Measurements from ENCODE around the gene EYS.
A peak's percentile ranks its signal among the peaks of the same experiment; 100 is the strongest.

The EYS gene

GRCh38 chr6:64520050-64520449 lies 1187.0 kb downstream of the EYS start:
- no peak overlapping the region for H3K4me2 ChIP-seq (ENCODE audit: low read length, poor library complexity, severe bottlenecking)
- no peak overlapping the region for H2AK5ac ChIP-seq (ENCODE audit: low read length, severe bottlenecking)
- H3K9me3 ChIP-seq (ENCODE audit: control insufficient read depth, low read length): no peaks in the 10 kb centered on the region
- H4K91ac ChIP-seq (ENCODE audit: low read length): no peak overlapping the region
- H3K27me3 ChIP-seq (ENCODE audit: control insufficient read depth in 1 of 2, insufficient read depth in 1 of 2, low read length in 2 of 2): no peaks in the 10 kb centered on the region
- H3K23ac ChIP-seq (ENCODE audit: low read length in 2 of 2): no peak overlapping the region
- no peak overlapping the region for H2BK15ac ChIP-seq (ENCODE audit: low read depth, poor library complexity, severe bottlenecking)
- no peak overlapping the region for H2BK12ac ChIP-seq (ENCODE audit: low read length in 2 of 2)
- no peaks in the 10 kb centered on the region for H3K4me1 ChIP-seq (ENCODE audit: control insufficient read depth, insufficient read depth, low read depth, low read length)
- H3K18ac ChIP-seq (ENCODE audit: low read depth in 1 of 2, low read length in 2 of 2): peak overlapping the region in 1 of 2 experiments; percentile 52
- peak overlapping the region; percentile 17 for H3K9ac ChIP-seq (ENCODE audit: low read length)
- H3K27ac ChIP-seq (ENCODE audit: low read length, poor library complexity, severe bottlenecking): peak overlapping the region; percentile 97
- H2BK5ac ChIP-seq (ENCODE audit: low read depth, low read length, poor library complexity, severe bottlenecking): no peak overlapping the region
- peak; percentile 95 for DNase-seq
- no peaks in the 10 kb centered on the region for H3K79me1 ChIP-seq (replicated peaks; ENCODE audit: low read length, poor library complexity, severe bottlenecking)
- H3K14ac ChIP-seq (ENCODE audit: low read length in 2 of 2): no peak overlapping the region
- H4K8ac ChIP-seq (ENCODE audit: low read length): no peak overlapping the region
- no peaks in the 10 kb centered on the region for H3K36me3 ChIP-seq (ENCODE audit: control insufficient read depth in 1 of 2, insufficient read depth in 2 of 2, low read depth in 1 of 2, low read length in 2 of 2)
- no peak overlapping the region for H2AFZ ChIP-seq (ENCODE audit: low read depth, low read length)
- no peak overlapping the region for H3K4ac ChIP-seq (ENCODE audit: low read depth in 1 of 2, low read length in 2 of 2)
- H3K4me3 ChIP-seq (ENCODE audit: insufficient read depth in 1 of 2, low read depth in 1 of 2, low read length in 2 of 2): no peak overlapping the region
- no peak overlapping the region for H2BK120ac ChIP-seq (ENCODE audit: low read depth, low read length)

- Histone ChIP-seq H3K4me1 (ENCODE audit: control insufficient read depth, insufficient read depth, low read depth, low read length) (no peaks in the 10 kb centered on the region), H2BK15ac (ENCODE audit: low read depth, poor library complexity, severe bottlenecking) (no peak overlapping the region), H3K27me3 (ENCODE audit: control insufficient read depth in 1 of 2, insufficient read depth in 1 of 2, low read length in 2 of 2) (no peaks in the 10 kb centered on the region), H2AK5ac (ENCODE audit: low read length, severe bottlenecking) (no peak overlapping the region), H2BK5ac (ENCODE audit: low read depth, low read length, poor library complexity, severe bottlenecking) (no peak overlapping the region), H4K8ac (ENCODE audit: low read length) (no peak overlapping the region), H3K23ac (ENCODE audit: low read length in 2 of 2) (no peak overlapping the region), H3K79me1 (replicated peaks; ENCODE audit: low read length, poor library complexity, severe bottlenecking) (no peaks in the 10 kb centered on the region), H2BK120ac (ENCODE audit: low read depth, low read length) (no peak overlapping the region), H3K4ac (ENCODE audit: low read depth in 1 of 2, low read length in 2 of 2) (no peak overlapping the region), H3K4me3 (ENCODE audit: insufficient read depth in 1 of 2, low read depth in 1 of 2, low read length in 2 of 2) (no peak overlapping the region), H4K91ac (ENCODE audit: low read length) (no peak overlapping the region), H2BK12ac (ENCODE audit: low read length in 2 of 2) (no peak overlapping the region), H3K9me3 (ENCODE audit: control insufficient read depth, low read length) (no peaks in the 10 kb centered on the region), H3K9ac (ENCODE audit: low read length) (no peak overlapping the region), H3K18ac (ENCODE audit: low read depth in 1 of 2, low read length in 2 of 2) (no peak overlapping the region), H3K27ac (ENCODE audit: low read length, poor library complexity, severe bottlenecking) (no peak overlapping the region), H3K14ac (ENCODE audit: low read length in 2 of 2) (no peak overlapping the region), H3K4me2 (ENCODE audit: low read length, poor library complexity, severe bottlenecking) (no peak overlapping the region), H3K36me3 (ENCODE audit: control insufficient read depth in 1 of 2, insufficient read depth in 2 of 2, low read depth in 1 of 2, low read length in 2 of 2) (no peaks in the 10 kb centered on the region), H2AFZ (ENCODE audit: low read depth, low read length) (no peak overlapping the region)
- no peak for DNase-seq
- no CpG with 5 or more reads among the region's 1 CpG for WGBS
Measured at GRCh38 chr6:64516393-64516792, 1190.6 kb downstream of the EYS start.

- Histone ChIP-seq H3K9ac (ENCODE audit: low read length) (no peak overlapping the region), H3K27me3 (ENCODE audit: control insufficient read depth in 1 of 2, insufficient read depth in 1 of 2, low read length in 2 of 2) (no peaks in the 10 kb centered on the region), H3K4me1 (ENCODE audit: control insufficient read depth, insufficient read depth, low read depth, low read length) (no peaks in the 10 kb centered on the region), H2BK15ac (ENCODE audit: low read depth, poor library complexity, severe bottlenecking) (no peak overlapping the region), H3K9me3 (ENCODE audit: control insufficient read depth, low read length) (no peaks in the 10 kb centered on the region), H2AFZ (ENCODE audit: low read depth, low read length) (no peak overlapping the region), H2BK120ac (ENCODE audit: low read depth, low read length) (no peak overlapping the region), H3K18ac (ENCODE audit: low read depth in 1 of 2, low read length in 2 of 2) (no peak overlapping the region), H4K91ac (ENCODE audit: low read length) (no peak overlapping the region), H2BK5ac (ENCODE audit: low read depth, low read length, poor library complexity, severe bottlenecking) (no peak overlapping the region), H3K79me1 (replicated peaks; ENCODE audit: low read length, poor library complexity, severe bottlenecking) (no peaks in the 10 kb centered on the region), H3K4me3 (ENCODE audit: insufficient read depth in 1 of 2, low read depth in 1 of 2, low read length in 2 of 2) (no peak overlapping the region), H3K4ac (ENCODE audit: low read depth in 1 of 2, low read length in 2 of 2) (no peak overlapping the region), H3K23ac (ENCODE audit: low read length in 2 of 2) (no peak overlapping the region), H3K14ac (ENCODE audit: low read length in 2 of 2) (no peak overlapping the region), H3K36me3 (ENCODE audit: control insufficient read depth in 1 of 2, insufficient read depth in 2 of 2, low read depth in 1 of 2, low read length in 2 of 2) (no peaks in the 10 kb centered on the region), H3K4me2 (ENCODE audit: low read length, poor library complexity, severe bottlenecking) (no peak overlapping the region), H4K8ac (ENCODE audit: low read length) (no peak overlapping the region), H3K27ac (ENCODE audit: low read length, poor library complexity, severe bottlenecking) (no peak overlapping the region), H2AK5ac (ENCODE audit: low read length, severe bottlenecking) (no peak overlapping the region), H2BK12ac (ENCODE audit: low read length in 2 of 2) (no peak overlapping the region)
- no peak for DNase-seq
- WGBS: 93% methylated on average over 2 of the region's 3 CpGs
Measured at GRCh38 chr6:64507661-64508060, 1199.4 kb downstream of the EYS start.

DNA sequence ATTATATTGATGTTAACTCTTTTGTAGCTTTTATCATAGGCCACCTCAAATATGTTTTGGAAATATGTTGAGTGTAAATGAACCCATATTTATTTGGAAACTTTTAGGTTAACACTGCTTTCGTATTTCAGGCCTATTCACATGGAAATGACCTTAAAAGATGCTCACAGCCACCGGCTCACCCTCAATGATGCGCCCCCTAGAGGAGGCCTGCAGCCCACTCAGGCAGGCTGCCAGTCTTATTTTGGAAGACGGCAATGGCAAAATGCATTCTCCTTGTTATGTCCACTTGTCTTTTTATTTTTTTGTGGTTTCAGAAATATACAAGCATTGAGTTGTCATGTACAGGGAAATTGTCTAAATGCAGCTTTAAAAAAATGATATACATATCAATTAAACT lies 1201.7 kb downstream of the EYS start:
- no peaks in the 10 kb centered on the region for H3K9me3 ChIP-seq (ENCODE audit: control insufficient read depth, low read length)
- H4K8ac ChIP-seq (ENCODE audit: low read length): no peak overlapping the region
- H3K36me3 ChIP-seq (ENCODE audit: control insufficient read depth in 1 of 2, insufficient read depth in 2 of 2, low read depth in 1 of 2, low read length in 2 of 2): no peaks in the 10 kb centered on the region
- H3K79me1 ChIP-seq (replicated peaks; ENCODE audit: low read length, poor library complexity, severe bottlenecking): no peaks in the 10 kb centered on the region
- no peak overlapping the region for H2AK5ac ChIP-seq (ENCODE audit: low read length, severe bottlenecking)
- H3K4me3 ChIP-seq (ENCODE audit: insufficient read depth in 1 of 2, low read depth in 1 of 2, low read length in 2 of 2): no peak overlapping the region
- H2AFZ ChIP-seq (ENCODE audit: low read depth, low read length): no peak overlapping the region
- no peaks in the 10 kb centered on the region for H3K27me3 ChIP-seq (ENCODE audit: control insufficient read depth in 1 of 2, insufficient read depth in 1 of 2, low read length in 2 of 2)
- H3K14ac ChIP-seq (ENCODE audit: low read length in 2 of 2): no peak overlapping the region
- no peak overlapping the region for H2BK120ac ChIP-seq (ENCODE audit: low read depth, low read length)
- H3K4ac ChIP-seq (ENCODE audit: low read depth in 1 of 2, low read length in 2 of 2): no peak overlapping the region
- H3K18ac ChIP-seq (ENCODE audit: low read depth in 1 of 2, low read length in 2 of 2): no peak overlapping the region
- H3K27ac ChIP-seq (ENCODE audit: low read length, poor library complexity, severe bottlenecking): no peak overlapping the region
- 23% methylated on average over 4 of the region's 4 CpGs for WGBS
- H2BK15ac ChIP-seq (ENCODE audit: low read depth, poor library complexity, severe bottlenecking): no peak overlapping the region
- no peak overlapping the region for H4K91ac ChIP-seq (ENCODE audit: low read length)
- no peak overlapping the region for H3K23ac ChIP-seq (ENCODE audit: low read length in 2 of 2)
- no peak overlapping the region for H2BK5ac ChIP-seq (ENCODE audit: low read depth, low read length, poor library complexity, severe bottlenecking)
- no peak for DNase-seq
- H3K4me2 ChIP-seq (ENCODE audit: low read length, poor library complexity, severe bottlenecking): no peak overlapping the region
- H3K9ac ChIP-seq (ENCODE audit: low read length): no peak overlapping the region
- no peak overlapping the region for H2BK12ac ChIP-seq (ENCODE audit: low read length in 2 of 2)
- no peaks in the 10 kb centered on the region for H3K4me1 ChIP-seq (ENCODE audit: control insufficient read depth, insufficient read depth, low read depth, low read length)

Data from mesenchymal stem cell (in vitro differentiated cells and primary cell).